GM12872 (cell line): ENCODE measurements around the gene ILKAP.

Source experiments
- TF ChIP-seq, protein P1 (sequence below): IDR thresholded peaks from 3 replicates; pipeline ENCODE4 v1.5.1; 2011; ENCODE audit warnings: low read depth, mild to moderate bottlenecking, low read length, moderate library complexity; ENCODE audit not compliant: insufficient read depth

ILKAP gene

GRCh38 chr2:238161291-238162051 lies 42.0 kb downstream of the ILKAP start:
- TF ChIP-seq, protein P1, sequence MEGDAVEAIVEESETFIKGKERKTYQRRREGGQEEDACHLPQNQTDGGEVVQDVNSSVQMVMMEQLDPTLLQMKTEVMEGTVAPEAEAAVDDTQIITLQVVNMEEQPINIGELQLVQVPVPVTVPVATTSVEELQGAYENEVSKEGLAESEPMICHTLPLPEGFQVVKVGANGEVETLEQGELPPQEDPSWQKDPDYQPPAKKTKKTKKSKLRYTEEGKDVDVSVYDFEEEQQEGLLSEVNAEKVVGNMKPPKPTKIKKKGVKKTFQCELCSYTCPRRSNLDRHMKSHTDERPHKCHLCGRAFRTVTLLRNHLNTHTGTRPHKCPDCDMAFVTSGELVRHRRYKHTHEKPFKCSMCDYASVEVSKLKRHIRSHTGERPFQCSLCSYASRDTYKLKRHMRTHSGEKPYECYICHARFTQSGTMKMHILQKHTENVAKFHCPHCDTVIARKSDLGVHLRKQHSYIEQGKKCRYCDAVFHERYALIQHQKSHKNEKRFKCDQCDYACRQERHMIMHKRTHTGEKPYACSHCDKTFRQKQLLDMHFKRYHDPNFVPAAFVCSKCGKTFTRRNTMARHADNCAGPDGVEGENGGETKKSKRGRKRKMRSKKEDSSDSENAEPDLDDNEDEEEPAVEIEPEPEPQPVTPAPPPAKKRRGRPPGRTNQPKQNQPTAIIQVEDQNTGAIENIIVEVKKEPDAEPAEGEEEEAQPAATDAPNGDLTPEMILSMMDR = no peak

DNA sequence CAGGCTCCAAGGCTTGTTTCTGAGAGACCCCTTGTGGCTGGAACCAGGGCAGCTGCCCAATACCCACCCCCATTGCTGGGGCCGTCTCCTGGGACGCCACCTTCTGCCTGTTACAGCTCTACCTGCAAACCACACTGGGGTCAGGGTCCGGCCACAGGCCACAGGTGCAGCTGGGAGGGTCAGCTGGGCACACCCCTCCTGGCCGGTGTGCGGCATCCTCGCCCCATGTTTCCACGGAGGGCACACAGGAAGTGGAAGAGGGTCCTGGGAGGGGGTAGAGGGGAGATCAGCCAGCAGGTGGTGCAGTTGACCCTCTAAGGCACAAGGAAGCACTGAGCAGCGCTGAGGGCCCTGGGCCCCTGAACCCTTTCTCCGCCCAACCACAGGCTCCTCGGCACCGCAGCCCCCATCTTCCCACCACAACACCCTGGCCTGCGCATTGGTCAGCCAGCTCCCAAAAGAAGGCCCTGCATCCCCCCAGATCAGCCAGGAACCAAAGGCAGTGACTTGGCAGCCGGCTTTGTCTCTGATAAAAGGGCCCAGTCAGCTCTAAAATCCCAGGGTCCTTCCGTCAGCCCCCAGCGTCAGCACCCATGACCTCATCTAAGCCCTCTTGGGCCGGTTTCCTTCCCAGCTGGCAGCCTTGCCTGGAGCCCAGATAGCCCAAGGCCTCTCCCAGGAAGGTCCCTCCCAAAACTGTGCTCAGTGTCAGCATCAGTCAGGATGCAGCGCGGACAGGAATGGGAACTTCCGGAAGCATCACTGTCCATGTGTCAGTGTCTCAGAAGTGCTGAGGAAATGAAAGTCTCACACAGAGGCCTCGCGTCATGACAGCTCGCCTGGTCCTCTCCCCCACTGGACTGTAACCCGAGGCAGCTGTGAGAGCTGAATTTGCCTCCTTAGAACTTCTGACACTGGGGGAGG lies 43.0 kb downstream of the ILKAP start:
- TF ChIP-seq, protein P1 = peak; percentile 48; the same call in 2 of the 3 replicates

DNA sequence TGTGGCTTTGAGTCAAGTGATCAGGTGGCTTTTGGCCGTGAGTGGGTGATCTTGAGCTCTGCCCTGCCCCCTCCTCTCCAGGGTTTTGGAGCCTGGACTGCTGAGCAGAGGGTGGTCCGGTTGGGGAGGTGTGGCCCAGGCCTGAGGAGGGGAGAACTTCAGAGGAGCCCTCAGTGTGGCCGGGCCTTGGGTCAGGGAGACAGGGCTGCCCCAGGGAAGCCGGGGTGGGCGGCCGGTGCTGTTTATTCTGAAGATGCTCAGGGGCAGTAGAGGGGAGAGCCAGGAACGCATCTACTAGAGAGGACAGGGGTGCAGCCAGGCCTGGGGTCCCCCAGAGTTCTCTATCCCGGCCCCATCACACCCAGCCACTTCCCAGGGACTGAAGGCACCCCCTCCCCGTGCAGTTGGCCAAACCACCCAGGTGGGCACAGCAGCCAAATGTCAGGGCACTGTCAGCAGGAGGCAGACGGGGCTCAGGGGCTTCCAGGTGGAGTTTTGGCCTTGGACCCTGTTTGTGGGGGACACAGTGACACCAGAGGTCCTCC lies 43.8 kb downstream of the ILKAP start:
- TF ChIP-seq, protein P1 = no peak

GRCh38 chr2:238159071-238159539 lies 44.4 kb downstream of the ILKAP start:
- TF ChIP-seq, protein P1 = no peak

DNA sequence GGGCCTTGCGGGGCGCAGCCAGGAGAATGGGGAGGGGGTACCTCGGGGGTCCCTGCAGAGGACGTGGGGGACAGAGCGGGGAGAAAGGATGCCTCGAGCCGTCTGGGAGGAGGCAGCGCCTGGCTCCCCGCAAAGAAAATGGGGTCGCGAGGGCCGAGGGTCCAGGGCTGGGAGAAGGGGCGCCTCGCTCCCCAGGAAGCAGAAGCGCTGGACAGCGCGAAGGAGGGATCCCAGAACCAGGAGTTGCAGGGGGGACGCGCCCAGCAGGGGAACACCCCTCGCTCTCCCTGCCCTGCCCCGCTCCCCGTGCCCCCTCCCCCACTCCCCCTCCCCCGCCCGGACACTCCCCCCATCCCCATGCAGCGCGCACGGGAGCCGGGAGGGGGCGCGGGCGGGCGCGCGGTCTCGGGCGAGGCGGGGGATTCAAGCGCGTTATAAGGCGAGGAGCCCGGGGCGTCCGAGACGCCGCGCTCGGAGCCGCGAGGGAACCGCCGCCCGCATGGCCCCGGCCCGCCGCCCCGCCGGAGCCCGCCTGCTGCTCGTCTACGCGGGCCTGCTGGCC lies 44.9 kb downstream of the ILKAP start, which contains the start of gene ERFE:
Gene ERFE (plus strand): TSS at position 462 of the 562 bp plus-strand sequence. CDS start 38 bp downstream, at position 500.
- TF ChIP-seq, protein P1 = peak; percentile 32; the same call in 1 of the 3 replicates

- TF ChIP-seq, protein P1 = no peak
Measured at GRCh38 chr2:238158018-238158508, 45.4 kb downstream of the ILKAP start.
